ENCODE measurements around the gene NFIA. TPM values are rescaled to one million over a fixed set of nuclear protein-coding genes. Genes with fewer than 3 reads are reported as not detected.

The NFIA gene
- total RNA-seq, 1 experiment from 2014 or later, result 38.6 TPM

DNA sequence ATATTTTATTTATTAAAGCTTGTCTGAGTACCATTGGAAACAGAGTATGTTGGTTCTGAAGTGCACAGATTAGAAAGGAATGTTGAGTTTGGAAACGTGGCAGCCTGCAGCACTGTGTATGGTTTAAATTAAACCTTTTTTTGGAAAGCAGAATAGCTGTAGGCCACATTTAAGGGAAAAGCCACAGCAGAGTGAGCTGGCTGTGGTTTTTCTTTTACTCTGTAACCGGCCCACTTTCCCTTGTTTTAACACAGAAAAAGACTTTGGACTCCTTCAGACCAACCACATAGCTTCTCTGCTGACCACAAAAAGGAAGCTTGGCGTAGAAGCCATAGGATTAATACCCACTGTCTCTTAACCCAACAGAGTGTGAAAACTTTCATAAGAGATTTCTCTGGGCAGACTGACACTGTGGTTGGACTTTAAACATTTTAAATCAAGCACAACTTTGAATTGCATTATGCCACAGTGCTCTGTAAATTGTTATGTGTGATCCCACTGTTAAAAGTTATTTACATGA is 75.2 kb downstream of the NFIA start:
- CTCF ChIA-PET, result interaction anchor here (0.5 to 1.6 kb wide), 12 partner anchors 10 to 708 kb away, joined by 3 to 7 read pairs (median 4); partner anchors contain the start of gene NFIA
- TF ChIP-seq, protein P1, sequence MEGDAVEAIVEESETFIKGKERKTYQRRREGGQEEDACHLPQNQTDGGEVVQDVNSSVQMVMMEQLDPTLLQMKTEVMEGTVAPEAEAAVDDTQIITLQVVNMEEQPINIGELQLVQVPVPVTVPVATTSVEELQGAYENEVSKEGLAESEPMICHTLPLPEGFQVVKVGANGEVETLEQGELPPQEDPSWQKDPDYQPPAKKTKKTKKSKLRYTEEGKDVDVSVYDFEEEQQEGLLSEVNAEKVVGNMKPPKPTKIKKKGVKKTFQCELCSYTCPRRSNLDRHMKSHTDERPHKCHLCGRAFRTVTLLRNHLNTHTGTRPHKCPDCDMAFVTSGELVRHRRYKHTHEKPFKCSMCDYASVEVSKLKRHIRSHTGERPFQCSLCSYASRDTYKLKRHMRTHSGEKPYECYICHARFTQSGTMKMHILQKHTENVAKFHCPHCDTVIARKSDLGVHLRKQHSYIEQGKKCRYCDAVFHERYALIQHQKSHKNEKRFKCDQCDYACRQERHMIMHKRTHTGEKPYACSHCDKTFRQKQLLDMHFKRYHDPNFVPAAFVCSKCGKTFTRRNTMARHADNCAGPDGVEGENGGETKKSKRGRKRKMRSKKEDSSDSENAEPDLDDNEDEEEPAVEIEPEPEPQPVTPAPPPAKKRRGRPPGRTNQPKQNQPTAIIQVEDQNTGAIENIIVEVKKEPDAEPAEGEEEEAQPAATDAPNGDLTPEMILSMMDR (IDR thresholded peaks at IDR 0.05; ENCODE audit: unreplicated experiment), result no peak
- intact Hi-C loops (cut with micrococcal nuclease; ENCODE audit: unreplicated experiment), result loop anchor here (10.0 kb wide), 1 partner anchor 127 kb away; no protein-coding TSS in a partner anchor
- Mint-ChIP-seq H3K27me3 (ENCODE audit: unreplicated experiment) (no peaks in the 10 kb centered on the region), H3K36me3 (ENCODE audit: insufficient read depth, unreplicated experiment) (no peaks in the 10 kb centered on the region), H3K9me3 (ENCODE audit: low read depth, unreplicated experiment) (no peaks in the 10 kb centered on the region), H3K27ac (ENCODE audit: unreplicated experiment) (no peak overlapping the region), H3K4me3 (ENCODE audit: low read depth, unreplicated experiment) (no peak overlapping the region), H3K4me1 (ENCODE audit: low read depth, unreplicated experiment) (peaks cover 43% of the 10 kb centered on the region)
- no peak for DNase-seq
- no TSS peak for BruUV-seq (replicated peaks)

DNA sequence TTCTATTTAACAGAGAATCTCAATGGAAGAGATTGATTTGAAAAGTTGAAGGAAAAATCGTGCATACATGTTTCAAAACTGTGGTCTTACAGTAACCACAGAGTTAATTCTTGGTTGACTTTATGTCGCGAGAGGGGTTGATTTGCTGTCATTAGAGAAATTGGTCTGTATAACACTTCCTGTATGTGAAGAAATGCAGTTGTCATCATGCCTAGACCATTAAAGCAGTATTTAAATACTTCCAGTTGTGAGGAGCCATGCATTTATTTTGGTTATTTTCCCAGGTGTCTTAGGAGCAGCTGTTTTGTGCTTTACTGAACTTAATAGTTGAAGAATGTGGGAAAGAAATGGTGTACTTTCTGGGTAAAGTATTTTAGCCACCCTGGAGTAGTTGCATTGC is 76.2 kb downstream of the NFIA start:
- Mint-ChIP-seq H3K36me3 (ENCODE audit: insufficient read depth, unreplicated experiment) (no peaks in the 10 kb centered on the region), H3K27ac (ENCODE audit: unreplicated experiment) (no peak overlapping the region), H3K4me1 (ENCODE audit: low read depth, unreplicated experiment) (peaks cover 32% of the 10 kb centered on the region), H3K27me3 (ENCODE audit: unreplicated experiment) (no peaks in the 10 kb centered on the region), H3K4me3 (ENCODE audit: low read depth, unreplicated experiment) (no peak overlapping the region), H3K9me3 (ENCODE audit: low read depth, unreplicated experiment) (no peaks in the 10 kb centered on the region)
- no TSS peak for BruUV-seq (replicated peaks)
- TF ChIP-seq, protein P1 (IDR thresholded peaks at IDR 0.05; ENCODE audit: unreplicated experiment), result no peak
- CTCF ChIA-PET, result interaction anchor here (1.6 kb wide), 1 partner anchor 9 kb away, joined by 4 read pairs; no protein-coding TSS in a partner anchor
- intact Hi-C loops (cut with micrococcal nuclease; ENCODE audit: unreplicated experiment), result loop anchor here (10.0 kb wide), 1 partner anchor 126 kb away; no protein-coding TSS in a partner anchor
- DNase-seq, result no peak

DNA sequence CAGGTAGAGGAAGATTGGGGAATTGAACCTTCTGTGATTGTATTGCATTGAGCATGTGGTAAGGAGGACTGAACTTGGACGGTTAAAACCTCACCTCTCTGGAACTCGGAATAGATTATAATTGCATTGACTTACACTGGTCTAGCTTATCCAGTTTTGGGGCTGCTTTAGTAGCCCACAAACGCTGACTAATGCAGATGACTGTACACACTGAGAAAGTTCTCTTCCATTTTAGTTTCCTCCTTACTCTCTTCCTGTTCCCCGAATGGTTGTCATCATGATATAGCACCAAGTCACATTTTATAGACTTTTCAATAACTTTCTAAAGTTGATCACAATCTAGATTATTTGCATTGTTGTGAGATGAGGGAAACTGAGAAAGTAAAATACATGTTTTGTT is 78.2 kb downstream of the NFIA start:
- TF ChIP-seq, protein P1 (IDR thresholded peaks at IDR 0.05; ENCODE audit: unreplicated experiment), result no peak
- H3K36me3 Mint-ChIP-seq (ENCODE audit: insufficient read depth, unreplicated experiment), result no peaks in the 10 kb centered on the region
- no peak overlapping the region for H3K4me3 Mint-ChIP-seq (ENCODE audit: low read depth, unreplicated experiment)
- no peak overlapping the region for H3K27ac Mint-ChIP-seq (ENCODE audit: unreplicated experiment)
- BruUV-seq (replicated peaks), result no TSS peak
- intact Hi-C loops (cut with micrococcal nuclease; ENCODE audit: unreplicated experiment), result no loop called here
- peaks cover 29% of the 10 kb centered on the region for H3K4me1 Mint-ChIP-seq (ENCODE audit: low read depth, unreplicated experiment)
- no peak for DNase-seq
- CTCF ChIA-PET, result no interaction called here
- H3K9me3 Mint-ChIP-seq (ENCODE audit: low read depth, unreplicated experiment), result no peaks in the 10 kb centered on the region
- H3K27me3 Mint-ChIP-seq (ENCODE audit: unreplicated experiment), result no peaks in the 10 kb centered on the region

DNA sequence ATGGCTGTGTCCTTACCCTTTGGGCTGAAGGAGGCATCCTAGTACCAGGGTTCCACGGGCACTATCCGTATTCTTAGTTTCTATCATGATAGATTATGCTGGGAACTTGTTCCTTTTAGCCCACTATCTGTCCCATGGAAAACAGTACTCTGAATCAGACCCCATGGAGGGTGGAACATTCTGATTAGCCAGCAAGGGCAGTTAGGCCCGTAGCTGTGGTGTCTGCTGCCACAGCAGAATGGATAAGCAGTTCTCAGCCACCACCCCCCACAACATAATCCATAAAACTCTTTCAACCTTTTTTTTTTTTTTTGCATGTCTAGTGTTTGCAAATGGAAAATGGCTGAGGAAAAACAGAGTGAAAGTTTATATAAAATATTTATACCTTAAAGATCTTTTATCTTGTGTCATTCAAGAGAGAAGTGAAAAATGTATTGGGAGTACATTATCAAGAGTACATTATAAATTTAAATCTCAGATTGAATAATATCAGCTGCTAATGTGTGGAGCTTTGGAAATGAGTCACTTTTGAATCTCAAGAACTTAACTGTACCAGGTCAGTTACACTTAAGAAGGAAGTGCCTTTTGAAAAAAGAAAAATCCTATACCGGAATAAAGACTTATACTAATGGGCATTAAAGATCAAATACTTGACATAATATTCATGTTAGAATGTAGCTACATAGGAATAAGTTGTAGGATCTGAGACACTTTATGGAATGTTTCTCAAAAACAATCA is 80.3 kb downstream of the NFIA start:
- Mint-ChIP-seq H3K4me3 (ENCODE audit: low read depth, unreplicated experiment) (no peak overlapping the region), H3K9me3 (ENCODE audit: low read depth, unreplicated experiment) (no peaks in the 10 kb centered on the region), H3K36me3 (ENCODE audit: insufficient read depth, unreplicated experiment) (no peaks in the 10 kb centered on the region), H3K27ac (ENCODE audit: unreplicated experiment) (no peak overlapping the region), H3K4me1 (ENCODE audit: low read depth, unreplicated experiment) (peaks cover 19% of the 10 kb centered on the region), H3K27me3 (ENCODE audit: unreplicated experiment) (no peaks in the 10 kb centered on the region)
- CTCF ChIA-PET, result interaction anchor here (0.7 kb wide), 1 partner anchor 1963 kb away, joined by 3 read pairs; no protein-coding TSS in a partner anchor
- DNase-seq, result no peak
- TF ChIP-seq, protein P1 (IDR thresholded peaks at IDR 0.05; ENCODE audit: unreplicated experiment), result no peak
- intact Hi-C loops (cut with micrococcal nuclease; ENCODE audit: unreplicated experiment), result no loop called here
- no TSS peak for BruUV-seq (replicated peaks)

All from Calu3 (cell line).